Activated CD8-positive, alpha-beta memory T cell treated with anti-CD3 and anti-CD28 coated beads for 36 hours (primary cell): ENCODE data around the gene KCNJ15. TPM values are rescaled to one million over a fixed set of nuclear protein-coding genes. Genes with fewer than 3 reads are reported as not detected.
"Not testable (repeated sequence)": the region's sequence is repeated elsewhere in the genome, so short reads cannot be mapped to it uniquely, and the experiment has no call there.

ENCODE experiments used
- CTCF ChIA-PET: fragments of 350-600 bp; sonication (Branson Sonifier 250); formaldehyde crosslinking; loops from one replicate; lab custom pipeline; 2021; ENCODE audit warnings: antibody characterized with exemption; lab: Charles Lee
- POLR2A ChIA-PET: fragments of 350-600 bp; sonication (Branson Sonifier 250); formaldehyde crosslinking; loops from one replicate; lab custom pipeline; 2021; ENCODE audit warnings: antibody characterized with exemption; lab: Charles Lee
- total RNA-seq, 2 experiments: library from RNA; stranded (reverse); gene quantifications; one replicate each; pipeline ENCODE4 v1.2.3, GENCODE V29; 2021

The KCNJ15 gene
- total RNA-seq, 2 experiments from 2014 or later: 0.06 to 0.40 TPM

DNA sequence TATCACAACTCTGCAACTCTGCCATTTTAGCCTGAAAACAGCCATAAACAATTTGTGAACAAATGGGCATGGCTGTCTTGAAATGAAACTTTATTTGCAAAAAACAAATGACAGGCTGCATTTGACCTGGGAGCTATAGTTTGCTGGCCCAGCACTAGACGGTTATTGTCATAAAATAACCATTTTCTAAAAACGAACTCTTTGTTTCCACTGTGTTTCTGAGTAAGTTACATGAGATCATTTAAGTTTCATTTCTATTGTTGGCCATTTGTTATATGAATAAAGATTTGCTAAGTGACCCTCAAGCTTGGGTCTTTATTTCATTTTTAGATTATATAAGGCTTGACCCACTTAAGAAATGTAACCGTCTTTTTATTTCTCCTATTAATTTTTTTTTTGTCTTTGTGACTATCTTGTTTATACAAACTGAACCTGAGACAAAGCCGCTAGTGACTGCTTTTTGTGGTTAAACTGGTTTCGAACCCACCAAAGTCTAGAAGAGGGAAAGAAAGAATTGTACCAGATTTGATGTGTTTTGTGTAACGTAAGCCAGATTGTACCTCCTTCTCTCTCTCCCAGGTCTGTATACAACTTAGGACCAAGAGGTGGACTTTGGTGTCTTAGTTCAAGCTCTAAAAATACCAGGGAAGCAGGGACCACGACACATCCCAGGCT lies 12.9 kb upstream of the KCNJ15 start:
- ChIA-PET POLR2A (no interaction called here), CTCF (no interaction called here)

DNA sequence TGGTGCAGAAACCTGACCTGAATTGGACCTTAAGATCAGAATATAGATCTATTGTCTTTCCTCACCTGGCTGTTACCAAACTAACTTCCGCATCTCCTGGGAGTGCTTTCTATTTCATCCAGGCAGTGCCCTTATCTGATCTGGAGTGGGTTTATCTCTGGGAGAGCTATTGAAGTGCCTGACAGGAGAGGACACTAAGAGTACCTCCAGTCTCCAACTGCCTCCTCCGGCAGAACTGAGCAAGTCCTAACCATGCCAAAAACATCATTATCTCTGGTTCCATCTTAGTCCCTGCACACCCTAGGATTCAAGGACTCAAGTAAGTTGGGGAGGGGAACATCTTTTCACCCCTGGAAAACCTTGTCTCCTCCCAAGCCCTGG lies 12.4 kb upstream of the KCNJ15 start:
- ChIA-PET POLR2A (no interaction called here), CTCF (no interaction called here)

DNA sequence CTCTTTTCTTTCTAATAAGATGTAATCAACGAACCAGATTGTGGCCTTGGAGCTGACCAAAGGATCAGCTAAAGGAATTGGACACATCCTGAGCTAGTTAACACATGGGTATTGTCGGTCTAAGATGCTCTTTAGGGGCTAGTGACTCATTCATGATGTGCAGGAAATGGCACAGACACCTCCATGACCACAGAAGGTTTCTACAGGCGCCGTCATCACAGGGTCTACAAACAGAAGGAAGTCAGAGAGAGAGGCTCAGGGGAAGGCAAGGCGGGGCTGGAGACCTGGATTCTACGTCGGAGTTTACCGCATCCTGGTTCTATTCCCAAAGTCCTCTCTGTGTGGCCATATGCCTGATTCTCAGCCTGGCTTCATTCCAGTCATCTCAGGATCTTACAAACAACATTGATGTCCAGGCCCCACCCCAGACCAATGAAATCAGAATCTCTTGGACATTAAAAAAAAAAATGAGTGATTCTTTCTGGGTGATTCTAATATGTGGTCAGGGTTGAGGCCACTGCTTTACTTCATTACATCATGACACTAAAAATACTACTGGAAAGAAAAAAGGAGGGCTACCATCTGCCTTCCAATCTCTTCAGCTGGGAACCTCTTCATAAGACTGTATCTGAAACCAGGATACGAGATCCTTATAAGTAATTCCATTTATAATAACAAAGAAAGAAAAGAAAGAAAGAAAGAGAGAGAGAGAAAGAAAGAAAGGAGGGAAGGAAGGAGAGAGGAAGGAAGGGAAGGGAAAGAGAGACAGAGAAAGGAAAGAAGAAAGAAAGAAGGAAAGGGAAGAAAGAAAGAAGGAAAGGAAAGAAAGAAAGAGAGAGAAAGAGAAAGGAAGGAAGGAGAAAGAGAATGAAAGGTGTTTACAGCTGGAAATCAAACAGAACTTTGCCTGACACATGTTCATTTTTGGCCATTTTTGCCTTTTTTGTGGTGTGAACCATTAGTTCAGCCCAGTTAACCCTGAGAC lies 11.6 kb upstream of the KCNJ15 start:
- ChIA-PET CTCF (no interaction called here), POLR2A (no interaction called here)

DNA sequence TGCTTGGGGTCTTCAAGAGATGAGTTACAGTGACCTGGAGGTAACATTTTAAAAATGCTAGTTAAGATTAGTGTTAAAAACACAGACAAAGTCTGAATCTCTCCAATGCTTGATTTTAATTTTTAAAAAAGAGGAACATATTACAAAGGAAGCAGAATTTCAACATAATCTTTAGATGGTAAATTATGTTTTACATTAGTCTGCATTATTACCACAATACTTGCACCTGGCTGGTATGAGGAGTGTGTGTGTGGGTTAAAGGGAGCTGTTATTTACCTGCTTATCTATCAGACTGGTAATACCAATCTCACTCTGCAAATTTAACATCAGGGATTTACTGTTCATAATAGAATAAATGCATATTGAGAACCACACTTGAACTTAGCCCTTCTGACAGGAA lies 10.3 kb upstream of the KCNJ15 start:
- POLR2A ChIA-PET: no interaction called here
- CTCF ChIA-PET: no interaction called here

DNA sequence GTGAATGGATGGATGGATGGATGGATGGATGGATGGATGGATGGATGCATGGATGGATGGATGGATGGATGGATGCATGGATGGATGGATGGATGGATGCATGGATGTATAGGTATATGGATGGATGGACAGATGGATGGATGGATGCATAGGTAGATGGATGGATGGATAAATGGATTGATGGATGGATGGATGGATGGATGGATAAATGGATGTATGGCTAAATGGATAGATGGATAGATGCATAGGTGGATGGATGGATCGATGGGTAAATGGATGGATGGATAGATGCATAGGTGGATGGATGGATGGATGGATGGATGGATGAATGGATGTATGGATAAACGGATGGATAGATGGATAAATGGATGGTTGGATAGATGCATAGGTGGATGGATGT lies 9.7 kb upstream of the KCNJ15 start:
- CTCF ChIA-PET, POLR2A ChIA-PET: not testable (repeated sequence)

DNA sequence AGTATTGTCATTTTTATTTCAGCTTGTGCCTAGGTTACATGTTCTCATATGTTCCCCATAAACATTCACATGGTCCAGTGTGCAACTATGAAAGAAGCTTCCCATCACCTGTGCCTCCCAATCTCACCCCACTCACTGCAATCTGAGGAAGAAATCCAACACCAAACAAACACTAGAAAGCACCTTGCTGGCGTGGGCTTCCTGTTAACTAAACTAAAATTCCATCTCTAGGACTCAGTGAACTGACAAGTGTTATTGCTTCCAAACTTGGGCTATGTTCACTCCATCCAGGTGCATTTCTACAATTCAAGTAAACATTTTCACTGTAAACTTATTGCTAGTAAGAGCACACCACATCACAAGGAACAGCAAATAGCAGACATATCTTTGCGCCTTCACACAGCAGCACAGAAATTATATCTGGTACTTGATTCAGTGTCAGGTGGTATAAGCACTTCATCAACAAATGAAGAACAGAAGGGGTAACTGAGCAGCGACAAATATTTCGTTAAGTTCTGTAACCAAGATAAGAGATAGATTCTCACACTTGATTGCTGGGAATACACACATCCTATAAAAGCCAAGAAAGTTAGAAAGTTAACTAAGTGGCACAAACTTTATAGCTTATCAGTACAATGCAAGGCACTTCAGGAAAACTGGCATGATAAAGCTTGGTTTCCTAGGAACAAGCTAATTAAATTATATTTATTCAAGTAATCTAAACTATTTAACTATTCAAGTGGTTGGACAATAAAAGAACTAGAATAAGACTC lies 8.9 kb upstream of the KCNJ15 start:
- CTCF ChIA-PET: no interaction called here

DNA sequence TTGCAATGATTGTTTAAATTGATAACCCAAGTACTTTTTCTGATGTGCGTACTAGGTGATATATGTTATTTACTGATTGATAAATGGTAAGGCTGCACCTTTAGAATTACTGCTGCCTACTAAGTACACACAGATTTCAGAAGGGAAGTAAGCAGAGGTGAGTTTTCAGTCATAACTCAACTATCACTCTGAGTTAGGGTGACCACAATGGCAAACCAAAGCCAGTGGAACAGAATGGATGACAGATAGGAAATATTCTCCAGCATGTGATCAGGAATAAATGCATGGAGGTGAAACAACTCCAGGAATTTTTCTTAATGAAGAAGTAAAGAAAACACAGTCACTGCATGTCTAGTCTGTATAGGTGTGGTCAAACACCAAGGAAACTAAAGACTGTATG lies 7.5 kb upstream of the KCNJ15 start:
- CTCF ChIA-PET: no interaction called here
- POLR2A ChIA-PET: interaction anchor here (0.7 kb wide), 1 partner anchor 44 kb away, joined by 3 read pairs; no protein-coding TSS in a partner anchor

More for the DNA sequence above, 8.9 kb upstream of the KCNJ15 start:
- POLR2A ChIA-PET: no interaction called here

DNA sequence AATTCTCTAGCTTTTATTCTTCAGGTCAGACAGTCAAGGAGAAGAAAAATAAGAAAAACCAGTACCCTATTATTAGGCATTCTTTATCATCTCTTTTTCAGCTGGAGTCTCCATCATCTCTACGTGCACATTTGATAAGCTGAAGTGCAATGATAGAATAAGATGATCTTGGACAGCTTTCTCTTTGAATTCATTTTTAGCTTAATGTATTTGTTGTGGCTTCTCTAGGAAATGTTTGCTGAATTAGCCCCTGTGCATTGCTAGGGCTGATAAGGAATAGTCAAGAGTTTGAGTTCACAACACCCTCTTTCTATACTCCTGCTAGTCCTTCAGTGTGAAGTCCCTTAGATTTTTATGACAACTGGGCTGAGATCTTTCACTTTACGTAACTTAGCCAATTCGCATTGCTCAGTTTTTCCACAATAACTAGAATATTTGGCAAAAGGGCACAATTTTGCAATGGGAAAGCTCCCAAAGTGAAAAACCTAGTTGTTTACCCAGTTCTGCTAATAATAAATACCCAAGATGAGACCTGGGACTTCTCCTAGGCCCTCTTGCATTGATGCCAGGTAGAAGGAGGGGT lies 7.0 kb upstream of the KCNJ15 start:
- ChIA-PET CTCF (no interaction called here), POLR2A (interaction anchor here (0.7 kb wide), 1 partner anchor 44 kb away, joined by 3 read pairs; no protein-coding TSS in a partner anchor)

DNA sequence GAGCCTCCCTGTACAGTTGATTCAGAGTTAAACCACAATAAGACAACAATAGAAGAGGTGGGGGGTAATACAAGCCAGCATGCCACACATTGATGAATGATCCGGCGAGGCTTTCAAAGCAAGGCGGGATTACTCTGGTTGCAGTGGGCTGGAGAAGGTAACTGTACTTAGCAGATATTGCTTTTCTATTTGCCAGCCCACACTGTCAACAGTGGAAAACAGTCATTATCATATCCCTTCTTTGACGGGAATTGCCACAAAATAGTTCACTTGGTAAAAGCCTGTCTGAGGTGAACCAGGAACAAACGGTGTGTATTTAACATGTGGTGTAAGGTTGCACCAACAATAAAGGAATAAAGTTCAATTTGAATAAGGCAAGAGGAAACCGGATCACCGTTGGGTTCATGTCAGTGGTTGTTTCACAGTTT lies 5.8 kb upstream of the KCNJ15 start:
- ChIA-PET CTCF (no interaction called here), POLR2A (no interaction called here)

DNA sequence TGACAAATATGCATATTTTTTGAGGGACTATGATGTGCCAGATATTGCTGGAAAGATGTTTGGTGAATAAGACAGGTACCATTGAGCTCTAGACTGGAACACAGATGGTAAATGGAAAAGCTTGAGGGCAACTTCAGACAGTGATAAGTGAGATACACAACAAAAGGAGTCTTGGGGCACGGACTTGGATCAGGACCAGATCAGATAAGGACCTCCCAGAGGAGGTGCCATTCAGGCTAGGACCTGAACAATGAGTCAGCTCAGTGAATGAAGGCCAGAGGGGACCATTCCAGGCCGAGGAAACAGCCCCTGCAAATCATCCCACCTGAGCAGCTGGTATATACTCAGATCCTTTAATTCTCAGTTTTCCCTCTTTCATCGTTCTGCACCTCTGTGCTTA lies 1.8 kb upstream of the KCNJ15 start:
- ChIA-PET POLR2A (no interaction called here), CTCF (no interaction called here)

DNA sequence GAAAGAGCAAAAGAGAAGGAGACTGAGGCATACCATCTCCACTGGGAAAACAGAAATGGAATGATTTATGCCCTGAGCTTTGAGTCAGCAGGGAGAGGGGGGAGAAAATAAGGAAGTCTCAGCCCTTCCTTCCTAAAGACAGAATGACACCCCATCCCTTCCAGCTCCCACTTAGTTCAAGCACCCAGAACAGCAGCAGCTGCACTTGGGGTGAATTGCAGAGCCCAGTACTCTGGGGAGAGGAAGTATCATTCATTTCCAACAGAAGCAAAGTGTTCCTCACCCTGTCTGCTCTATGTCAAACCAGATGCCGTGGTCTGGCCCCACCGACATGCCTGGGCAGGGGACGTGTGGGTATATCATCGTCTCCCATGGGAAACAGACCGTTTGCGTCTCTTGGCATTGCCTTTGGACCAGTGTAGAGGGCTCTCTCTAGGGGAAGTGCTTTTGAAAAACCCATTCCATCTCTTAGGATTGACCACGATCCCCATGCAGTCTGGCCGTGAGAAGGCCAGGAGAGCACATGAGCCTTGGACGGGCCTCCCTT lies 1.1 kb upstream of the KCNJ15 start:
- POLR2A ChIA-PET: no interaction called here
- CTCF ChIA-PET: no interaction called here

DNA sequence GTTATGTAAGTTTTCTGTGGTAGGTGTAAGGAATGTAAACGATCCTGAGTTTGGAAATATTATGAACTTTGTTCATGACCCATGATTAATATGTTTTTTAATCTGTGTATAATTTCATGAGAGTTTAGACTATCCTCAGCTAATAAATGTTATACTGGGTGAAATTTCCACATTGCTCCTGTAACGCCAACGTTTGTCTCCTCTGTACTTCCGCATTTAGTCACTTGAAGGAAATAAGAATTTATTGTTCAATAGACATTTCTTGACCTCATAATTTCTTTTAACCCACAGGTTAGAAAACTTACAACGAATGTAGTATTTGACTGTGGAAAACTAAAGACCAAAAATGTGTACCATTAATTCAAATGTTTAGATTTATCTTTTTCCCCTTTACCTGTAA lies 876 bp downstream of the KCNJ15 start:
- POLR2A ChIA-PET: no interaction called here
- CTCF ChIA-PET: no interaction called here

DNA sequence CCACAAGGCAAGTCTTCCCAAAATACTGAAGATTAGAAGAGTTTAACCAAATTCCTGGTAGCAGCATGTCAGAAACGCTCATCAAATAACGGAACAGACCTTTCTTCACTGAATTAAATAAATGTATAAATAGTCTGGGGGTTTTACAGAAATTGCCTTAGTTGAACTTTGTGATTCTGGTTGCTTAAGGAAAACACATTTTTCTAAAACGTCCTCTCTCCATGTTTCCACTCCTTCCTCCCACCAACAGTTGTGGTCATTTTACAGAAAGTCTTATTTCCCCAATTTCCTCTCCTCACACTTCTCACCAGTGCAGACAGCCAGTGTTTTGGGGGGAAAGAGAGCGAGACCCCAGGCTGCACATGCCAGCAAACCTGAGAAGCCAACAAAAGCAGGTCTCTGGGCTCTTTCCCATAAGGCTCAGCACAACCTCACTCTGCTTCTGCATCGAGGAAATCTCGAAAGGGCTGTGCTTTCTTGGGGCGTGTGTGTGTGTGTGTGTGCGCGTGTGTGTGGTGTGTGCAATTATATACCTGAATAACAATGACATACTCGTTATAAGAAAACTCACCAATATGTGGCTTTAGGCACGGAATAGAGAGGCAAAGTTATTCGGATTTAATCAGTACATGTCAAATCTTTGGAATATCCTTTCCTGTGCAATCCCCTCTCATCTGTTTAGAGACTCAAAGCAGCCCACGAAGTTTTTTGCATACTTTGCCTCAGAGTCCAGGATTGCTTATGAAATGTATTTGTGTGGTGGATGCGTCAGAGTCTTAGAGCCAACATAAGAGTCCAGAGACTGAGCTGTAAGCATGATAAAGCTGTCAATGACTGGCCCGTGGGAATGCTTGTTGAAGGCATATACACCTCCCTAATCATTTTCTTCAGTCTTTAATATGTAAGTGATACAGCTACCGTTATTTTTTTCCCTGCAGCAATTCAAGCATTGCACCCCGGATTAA lies 2.0 kb downstream of the KCNJ15 start:
- ChIA-PET CTCF (no interaction called here), POLR2A (no interaction called here)

DNA sequence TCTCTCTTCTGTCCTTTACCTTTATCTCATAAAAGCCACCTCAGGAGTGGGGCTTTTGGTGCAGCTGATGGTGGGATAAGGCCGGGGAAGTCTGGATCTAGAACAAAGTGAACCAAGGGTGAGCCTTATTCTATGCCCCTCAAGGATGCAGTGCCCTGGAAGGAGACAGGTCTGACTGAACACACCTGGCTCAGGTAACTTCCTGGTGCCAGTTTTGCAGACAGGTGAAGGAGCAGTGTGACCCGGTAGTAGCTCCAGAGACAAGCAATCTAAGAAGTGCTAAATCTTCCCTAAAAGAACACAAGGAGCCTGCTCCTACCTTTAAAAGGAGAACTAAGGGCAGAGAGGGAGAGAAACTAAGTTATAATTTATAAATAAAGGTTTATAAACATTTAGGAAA lies 2.9 kb downstream of the KCNJ15 start:
- POLR2A ChIA-PET: no interaction called here
- CTCF ChIA-PET: no interaction called here

DNA sequence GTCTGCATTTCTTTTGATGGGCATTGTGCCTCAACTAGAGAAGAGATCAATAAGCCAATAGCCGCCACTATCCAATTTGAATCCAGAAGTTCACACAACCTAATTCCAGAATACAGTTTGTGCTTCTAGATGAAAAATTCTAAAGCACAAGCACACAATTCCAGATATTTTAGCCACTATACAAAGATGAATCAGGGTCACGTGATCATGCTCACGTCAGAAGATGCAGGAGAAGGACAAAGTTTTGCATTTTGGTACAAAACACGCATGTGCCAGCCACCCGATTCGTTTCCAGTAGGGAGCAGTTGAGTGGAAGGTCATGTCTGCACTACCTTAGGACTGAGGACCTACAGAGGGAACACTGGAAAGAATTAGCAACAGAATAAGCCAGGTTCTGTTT lies 3.6 kb downstream of the KCNJ15 start:
- CTCF ChIA-PET: no interaction called here
- POLR2A ChIA-PET: no interaction called here

DNA sequence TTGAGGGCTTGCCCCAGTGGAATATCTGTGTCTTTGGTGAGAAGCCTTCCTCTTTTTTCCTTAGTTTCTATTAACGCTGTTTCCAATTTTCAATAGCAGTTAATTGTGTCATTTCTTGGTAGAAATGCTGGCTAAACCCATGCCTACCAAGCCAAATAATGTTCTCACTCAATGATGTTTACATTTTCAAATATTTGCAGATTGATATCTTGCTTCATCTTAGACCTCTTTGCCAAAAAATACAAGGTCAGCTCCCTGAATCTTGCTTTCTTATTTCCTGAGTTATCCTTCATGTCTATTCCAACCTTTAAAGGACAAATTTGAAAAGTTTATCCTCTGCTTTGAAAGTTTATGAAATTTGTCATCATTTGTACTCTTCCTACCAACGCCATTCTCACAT lies 5.1 kb downstream of the KCNJ15 start:
- POLR2A ChIA-PET: no interaction called here
- CTCF ChIA-PET: no interaction called here

DNA sequence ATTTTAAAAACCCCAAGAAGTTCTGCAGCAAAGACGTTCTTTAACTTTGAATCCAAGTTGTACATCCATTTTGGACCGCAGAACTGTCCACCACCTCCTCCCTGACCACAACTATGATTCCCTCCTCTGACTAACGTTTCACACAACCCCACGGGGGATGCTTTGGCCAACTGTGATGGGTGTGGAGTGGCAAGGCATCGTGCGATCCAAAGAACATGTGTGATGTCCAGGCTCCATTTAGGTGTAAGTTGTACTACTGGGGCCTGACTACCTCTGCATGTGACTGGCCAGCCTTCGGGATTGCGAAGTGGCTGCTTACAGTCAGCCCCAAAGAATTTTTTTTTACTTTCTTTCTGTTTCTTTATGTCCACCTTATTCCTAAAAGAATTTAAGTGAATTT lies 6.7 kb downstream of the KCNJ15 start:
- ChIA-PET POLR2A (no interaction called here), CTCF (no interaction called here)

DNA sequence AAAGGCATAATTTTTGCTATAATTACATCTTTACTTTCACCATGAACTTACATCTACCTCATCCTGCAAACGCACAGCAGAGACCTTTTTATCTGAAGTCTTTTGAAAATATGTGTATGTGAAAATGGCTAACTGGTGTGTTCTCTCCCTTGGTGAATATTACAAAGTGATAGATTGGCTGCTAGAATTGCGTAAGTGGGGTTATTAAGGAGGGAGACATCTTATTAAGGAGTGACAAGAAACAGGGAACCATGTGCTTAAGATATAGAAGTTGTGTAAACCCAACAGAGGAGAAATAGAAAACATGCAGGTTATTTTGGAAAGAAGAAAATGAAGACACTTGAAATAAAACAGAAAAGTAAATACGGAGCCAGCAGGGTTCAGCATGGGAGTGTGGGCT lies 7.8 kb downstream of the KCNJ15 start:
- POLR2A ChIA-PET: no interaction called here
- CTCF ChIA-PET: no interaction called here
